Right atrium auricular region (tissue), 2 donors: ENCODE data around the gene ELL2. TPM values are rescaled to one million over a fixed set of nuclear protein-coding genes. Genes with fewer than 3 reads are reported as not detected.

Experiments used
- DNase-seq: peaks from one replicate; pipeline ENCODE4 v3.0.0-alpha.2; 2019; ENCODE audit warnings: low spot score
- H3K27ac ChIP-seq, 2 donors: fragments of 200-600 bp; sonication (generic); 1 replicate in 1 of 2; 2 replicates in 1 of 2; pipeline ENCODE4 v1.5.1; 2016 to 2019
- H3K27me3 ChIP-seq, 2 donors: fragments of 200-600 bp; sonication (generic); one replicate each; pipeline versions ENCODE4 v1.5.1 to v1.6.0; 2017 to 2019
- H3K36me3 ChIP-seq: fragments of 200-600 bp; sonication (generic); one replicate; pipeline ENCODE4 v1.5.1; 2016
- H3K4me1 ChIP-seq, 2 donors: fragments of 200-600 bp; sonication (generic); one replicate each; pipeline versions ENCODE4 v1.5.1 to v1.6.0; 2017 to 2019
- H3K4me3 ChIP-seq, 2 donors: fragments of 200-600 bp; sonication (generic); 1 replicate in 1 of 2; 2 replicates in 1 of 2; pipeline ENCODE4 v1.5.1; 2017 to 2019; ENCODE audit warnings: mild to moderate bottlenecking in 1 of 2, moderate library complexity in 1 of 2
- H3K9me3 ChIP-seq, 2 donors: fragments of 200-600 bp; sonication (generic); one replicate each; pipeline ENCODE4 v1.5.1; 2019
- CTCF ChIP-seq, 2 donors: fragments of 200-600 bp; sonication (generic); IDR thresholded peaks; one replicate each; pipeline ENCODE4 v1.5.1; 2019; ENCODE audit warnings: antibody characterized with exemption in 2 of 2
- total RNA-seq, 2 donors: library from RNA; depleted of rRNA; stranded (reverse); fragments of >200 nt; gene quantifications; one replicate each; pipeline ENCODE4 v1.1.0, GENCODE V29; 2016

The ELL2 gene
- total RNA-seq, 2 donors from 2014 or later, result 28.8 to 29.1 TPM

GRCh38 chr5:96004754-96005153, 43.1 kb upstream of the ELL2 start:
- H3K4me3 ChIP-seq, result no peak overlapping the region
- no peaks in the 10 kb centered on the region for H3K9me3 ChIP-seq
- no peaks in the 10 kb centered on the region for H3K4me1 ChIP-seq
- no peak for TF ChIP-seq CTCF (IDR thresholded peaks at IDR 0.05)
- no peak for DNase-seq
- H3K36me3 ChIP-seq, result no peaks in the 10 kb centered on the region
- H3K27ac ChIP-seq, result no peak overlapping the region
- H3K27me3 ChIP-seq, result no peaks in the 10 kb centered on the region

GRCh38 chr5:96004087-96004486, 42.4 kb upstream of the ELL2 start:
- Histone ChIP-seq H3K4me1 (no peaks in the 10 kb centered on the region), H3K36me3 (no peaks in the 10 kb centered on the region), H3K27me3 (no peaks in the 10 kb centered on the region), H3K27ac (no peak overlapping the region), H3K9me3 (no peaks in the 10 kb centered on the region), H3K4me3 (no peak overlapping the region)
- no peak for TF ChIP-seq CTCF (IDR thresholded peaks at IDR 0.05)
- no peak for DNase-seq

GRCh38 chr5:96001262-96001661, 39.6 kb upstream of the ELL2 start:
- no peak for DNase-seq
- no peak for TF ChIP-seq CTCF (IDR thresholded peaks at IDR 0.05)
- Histone ChIP-seq H3K4me1 (no peaks in the 10 kb centered on the region), H3K27me3 (no peaks in the 10 kb centered on the region), H3K4me3 (no peak overlapping the region), H3K27ac (no peak overlapping the region), H3K36me3 (no peaks in the 10 kb centered on the region), H3K9me3 (no peaks in the 10 kb centered on the region)

- Histone ChIP-seq H3K4me1 (no peaks in the 10 kb centered on the region), H3K27me3 (no peaks in the 10 kb centered on the region), H3K36me3 (no peaks in the 10 kb centered on the region), H3K9me3 (no peaks in the 10 kb centered on the region), H3K27ac (no peak overlapping the region), H3K4me3 (no peak overlapping the region)
- no peak for DNase-seq
- TF ChIP-seq CTCF (IDR thresholded peaks at IDR 0.05), result no peak
Measured at GRCh38 chr5:96000308-96000707, 38.7 kb upstream of the ELL2 start.

- no peak for DNase-seq
- no peaks in the 10 kb centered on the region for H3K4me1 ChIP-seq
- no peaks in the 10 kb centered on the region for H3K36me3 ChIP-seq
- no peak overlapping the region for H3K4me3 ChIP-seq
- no peaks in the 10 kb centered on the region for H3K27me3 ChIP-seq
- H3K9me3 ChIP-seq, result no peaks in the 10 kb centered on the region
- no peak for TF ChIP-seq CTCF (IDR thresholded peaks at IDR 0.05)
- H3K27ac ChIP-seq, result no peak overlapping the region
Measured at GRCh38 chr5:95996904-95997723, 35.5 kb upstream of the ELL2 start.
